Caco-2 (cell line): ENCODE data around the gene ATP8A2. TPM values are rescaled to one million over a fixed set of nuclear protein-coding genes. Genes with fewer than 3 reads are reported as not detected.

ENCODE experiments used
- BruUV-seq: library from RNA; stranded (reverse); fragments of 400-500 nt; replicated peaks from 2 replicates; lab custom pipeline; 2021; lab: Mats Ljungman, UMichigan
- CTCF ChIA-PET: fragments of 300-600 bp; sonication (Branson Sonifier 250); formaldehyde crosslinking; loops from one replicate; lab custom pipeline; 2022; ENCODE audit warnings: antibody characterized with exemption; lab: Charles Lee
- POLR2A ChIA-PET: fragments of 300-600 bp; sonication (Branson Sonifier 250); formaldehyde crosslinking; loops from one replicate; lab custom pipeline; 2022; ENCODE audit warnings: antibody characterized with exemption; lab: Charles Lee
- DNase-seq, 2 experiments: peaks; one replicate each; pipeline versions ENCODE4 v3.0.0 to v3.0.0-alpha.2; 2020 to 2022
- H3K27me3 ChIP-seq: replicated peaks from 2 replicates; pipeline ENCODE4 v1.6.0; 2011; ENCODE audit warnings: low read length; ENCODE audit not compliant: control insufficient read depth, insufficient read depth
- H3K36me3 ChIP-seq: 2 replicates; pipeline ENCODE4 v1.5.1; 2011; ENCODE audit warnings: low read length; ENCODE audit not compliant: control insufficient read depth, insufficient read depth
- H3K4me1 ChIP-seq: fragments of 250-450 bp; sonication (Bioruptor Pico); 2 replicates; pipeline ENCODE4 v1.5.1; 2020; ENCODE audit warnings: mild to moderate bottlenecking
- H3K4me3 ChIP-seq: 2 replicates; pipeline ENCODE4 v1.5.1; 2011; ENCODE audit warnings: low read depth, mild to moderate bottlenecking, control low read depth, low read length
- H3K9me3 ChIP-seq: fragments of 250-450 bp; sonication (Bioruptor Pico); 2 replicates; pipeline ENCODE4 v1.5.1; 2020; ENCODE audit warnings: mild to moderate bottlenecking, moderate library complexity
- H3K27ac Mint-ChIP-seq: one replicate; pipeline ENCODE4 v1.8.0; 2022; ENCODE audit warnings: mixed read lengths; ENCODE audit not compliant: unreplicated experiment
- H3K27me3 Mint-ChIP-seq: one replicate; pipeline ENCODE4 v1.8.0; 2022; ENCODE audit warnings: mixed read lengths; ENCODE audit not compliant: insufficient read depth, unreplicated experiment
- H3K36me3 Mint-ChIP-seq: one replicate; pipeline ENCODE4 v1.8.0; 2022; ENCODE audit warnings: mild to moderate bottlenecking, mixed read lengths; ENCODE audit not compliant: insufficient read depth, unreplicated experiment
- H3K4me1 Mint-ChIP-seq: one replicate; pipeline ENCODE4 v1.8.0; 2022; ENCODE audit warnings: low read depth, mixed read lengths; ENCODE audit not compliant: unreplicated experiment
- H3K4me3 Mint-ChIP-seq: one replicate; pipeline ENCODE4 v1.8.0; 2022; ENCODE audit warnings: mild to moderate bottlenecking, moderate library complexity, mixed read lengths; ENCODE audit not compliant: unreplicated experiment
- H3K9me3 Mint-ChIP-seq: one replicate; pipeline ENCODE4 v1.8.0; 2022; ENCODE audit warnings: mixed read lengths; ENCODE audit not compliant: unreplicated experiment
- intact Hi-C: fragments of 100-400 bp; cut with micrococcal nuclease; formaldehyde crosslinking; loops from one replicate; pipeline ENCODE4 v1.10.0; 2022; ENCODE audit not compliant: unreplicated experiment
- total RNA-seq: library from RNA; stranded (reverse); gene quantifications from 2 replicates; pipeline ENCODE4 v1.2.3, GENCODE V29; 2022
- TF ChIP-seq, protein P1 (sequence below), 2 experiments: fragments of 200-600 bp in 1 of 2; IDR thresholded peaks; 1 replicate in 1 of 2; 2 replicates in 1 of 2; pipeline versions ENCODE4 v1.5.1 to v1.8.0; 2011 to 2022; ENCODE audit warnings: antibody characterized with exemption in 1 of 2, control low read depth in 1 of 2, inconsistent platforms in 1 of 2, low read depth in 1 of 2, low read length in 1 of 2, mild to moderate bottlenecking in 1 of 2, moderate library complexity in 1 of 2; ENCODE audit not compliant: insufficient read depth in 1 of 2, severe bottlenecking in 1 of 2, unreplicated experiment in 1 of 2

Gene ATP8A2
- total RNA-seq, 1 experiment from 2014 or later, result 0.05 TPM

DNA sequence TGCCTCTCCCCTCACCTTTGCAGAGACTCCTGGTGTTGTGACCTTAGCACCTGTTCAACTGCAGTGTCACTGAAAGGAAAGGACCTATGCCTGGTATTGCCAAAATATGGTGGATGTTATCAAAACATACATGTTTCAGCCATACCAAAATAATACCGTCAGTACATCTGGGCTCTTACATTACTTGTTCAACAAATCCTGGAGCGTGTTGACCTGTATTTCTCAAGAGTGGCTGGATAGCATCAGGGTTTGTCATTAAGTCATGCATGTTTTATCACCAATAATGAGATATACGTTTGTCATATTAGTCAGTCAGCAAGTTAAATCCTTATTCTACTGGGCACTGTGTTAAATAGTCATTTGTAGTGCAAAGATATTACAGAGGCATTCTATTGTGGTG, 389.3 kb downstream of the ATP8A2 start:
- Histone ChIP-seq H3K4me1 (no peaks in the 10 kb centered on the region), H3K9me3 (no peaks in the 10 kb centered on the region), H3K4me3 (no peak overlapping the region), H3K36me3 (no peaks in the 10 kb centered on the region), H3K27me3 (no peaks in the 10 kb centered on the region; the same call in 1 of the 2 replicates)
- ChIA-PET POLR2A (no interaction called here), CTCF (no interaction called here)
- H3K4me3 Mint-ChIP-seq, result no peak overlapping the region
- H3K9me3 Mint-ChIP-seq, result no peaks in the 10 kb centered on the region
- no peaks in the 10 kb centered on the region for H3K36me3 Mint-ChIP-seq
- BruUV-seq, result no TSS peak
- intact Hi-C loops, result no loop called here
- peaks cover 18% of the 10 kb centered on the region for H3K27me3 Mint-ChIP-seq
- no peaks in the 10 kb centered on the region for H3K4me1 Mint-ChIP-seq
- DNase-seq, result no peak
- no peak overlapping the region for H3K27ac Mint-ChIP-seq
- TF ChIP-seq, protein P1, sequence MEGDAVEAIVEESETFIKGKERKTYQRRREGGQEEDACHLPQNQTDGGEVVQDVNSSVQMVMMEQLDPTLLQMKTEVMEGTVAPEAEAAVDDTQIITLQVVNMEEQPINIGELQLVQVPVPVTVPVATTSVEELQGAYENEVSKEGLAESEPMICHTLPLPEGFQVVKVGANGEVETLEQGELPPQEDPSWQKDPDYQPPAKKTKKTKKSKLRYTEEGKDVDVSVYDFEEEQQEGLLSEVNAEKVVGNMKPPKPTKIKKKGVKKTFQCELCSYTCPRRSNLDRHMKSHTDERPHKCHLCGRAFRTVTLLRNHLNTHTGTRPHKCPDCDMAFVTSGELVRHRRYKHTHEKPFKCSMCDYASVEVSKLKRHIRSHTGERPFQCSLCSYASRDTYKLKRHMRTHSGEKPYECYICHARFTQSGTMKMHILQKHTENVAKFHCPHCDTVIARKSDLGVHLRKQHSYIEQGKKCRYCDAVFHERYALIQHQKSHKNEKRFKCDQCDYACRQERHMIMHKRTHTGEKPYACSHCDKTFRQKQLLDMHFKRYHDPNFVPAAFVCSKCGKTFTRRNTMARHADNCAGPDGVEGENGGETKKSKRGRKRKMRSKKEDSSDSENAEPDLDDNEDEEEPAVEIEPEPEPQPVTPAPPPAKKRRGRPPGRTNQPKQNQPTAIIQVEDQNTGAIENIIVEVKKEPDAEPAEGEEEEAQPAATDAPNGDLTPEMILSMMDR (IDR thresholded peaks at IDR 0.05; ENCODE audit: insufficient read depth in 1 of 2, low read depth in 1 of 2, low read length in 1 of 2, severe bottlenecking in 1 of 2, unreplicated experiment in 1 of 2), result no peak

DNA sequence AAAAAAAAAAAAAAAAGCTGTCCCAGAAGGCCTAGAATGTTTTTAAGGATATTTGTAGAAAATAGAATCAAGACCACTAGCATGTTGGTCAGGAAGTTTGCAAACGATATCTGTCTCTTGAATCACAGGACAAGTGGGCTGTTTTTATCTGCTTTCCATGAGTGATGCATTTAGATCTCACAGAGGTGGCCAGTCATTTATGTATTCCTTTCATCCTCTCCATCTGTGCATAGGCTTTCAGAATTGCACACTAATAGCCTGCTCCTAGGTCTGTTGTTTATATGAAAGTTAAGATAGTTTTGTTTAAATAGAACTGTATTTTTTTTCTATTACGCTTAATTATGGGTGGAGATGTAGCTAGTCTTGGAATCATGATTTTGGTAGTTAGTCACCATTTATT, 390.5 kb downstream of the ATP8A2 start:
- H3K27me3 Mint-ChIP-seq, result peaks cover 16% of the 10 kb centered on the region
- TF ChIP-seq, protein P1 (IDR thresholded peaks at IDR 0.05; ENCODE audit: insufficient read depth in 1 of 2, low read depth in 1 of 2, low read length in 1 of 2, severe bottlenecking in 1 of 2, unreplicated experiment in 1 of 2), result no peak
- Histone ChIP-seq H3K4me3 (no peak overlapping the region), H3K9me3 (no peaks in the 10 kb centered on the region), H3K36me3 (no peaks in the 10 kb centered on the region), H3K27me3 (no peaks in the 10 kb centered on the region; the same call in 1 of the 2 replicates), H3K4me1 (no peaks in the 10 kb centered on the region)
- intact Hi-C loops, result no loop called here
- H3K9me3 Mint-ChIP-seq, result no peaks in the 10 kb centered on the region
- CTCF ChIA-PET, result no interaction called here
- H3K27ac Mint-ChIP-seq, result no peak overlapping the region
- H3K4me3 Mint-ChIP-seq, result no peak overlapping the region
- POLR2A ChIA-PET, result no interaction called here
- no peaks in the 10 kb centered on the region for H3K4me1 Mint-ChIP-seq
- DNase-seq, result no peak
- H3K36me3 Mint-ChIP-seq, result no peaks in the 10 kb centered on the region
- BruUV-seq, result no TSS peak

DNA sequence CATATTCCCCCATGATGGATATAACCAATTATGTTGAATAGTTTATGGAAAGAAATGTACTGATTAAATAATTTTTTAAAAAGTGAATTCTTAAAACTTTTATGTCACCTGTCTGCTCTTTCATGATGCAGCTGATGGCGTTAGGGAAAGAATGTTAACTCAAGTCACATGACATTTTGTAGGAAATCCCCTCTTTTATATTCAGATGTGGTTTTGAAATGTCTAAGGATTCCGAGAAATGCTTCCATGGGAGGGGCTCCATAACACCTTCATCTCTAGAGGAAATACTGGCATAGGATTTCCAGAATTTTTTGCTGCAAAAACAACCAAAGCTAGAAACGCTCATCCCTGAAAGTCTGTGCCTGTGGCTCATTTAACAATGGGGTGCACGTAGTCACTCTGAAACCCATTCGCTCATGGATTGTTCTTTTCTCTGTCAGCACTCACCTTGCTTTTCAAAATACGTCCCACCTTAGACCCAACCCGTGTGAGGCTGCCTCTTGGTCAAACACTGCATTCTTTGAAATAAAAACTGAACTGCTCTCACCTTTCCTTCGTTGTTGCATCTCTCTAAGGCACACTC, 391.1 kb downstream of the ATP8A2 start:
- no peak for DNase-seq
- no peaks in the 10 kb centered on the region for H3K4me1 ChIP-seq
- no peaks in the 10 kb centered on the region for H3K36me3 Mint-ChIP-seq
- H3K9me3 ChIP-seq, result no peaks in the 10 kb centered on the region
- no peaks in the 10 kb centered on the region for H3K4me1 Mint-ChIP-seq
- H3K27me3 ChIP-seq, result no peaks in the 10 kb centered on the region; the same call in 1 of the 2 replicates
- H3K36me3 ChIP-seq, result no peaks in the 10 kb centered on the region
- intact Hi-C loops, result no loop called here
- POLR2A ChIA-PET, result no interaction called here
- no peak overlapping the region for H3K4me3 ChIP-seq
- no peak overlapping the region for H3K27ac Mint-ChIP-seq
- TF ChIP-seq, protein P1 (IDR thresholded peaks at IDR 0.05; ENCODE audit: insufficient read depth in 1 of 2, low read depth in 1 of 2, low read length in 1 of 2, severe bottlenecking in 1 of 2, unreplicated experiment in 1 of 2), result no peak
- no peaks in the 10 kb centered on the region for H3K9me3 Mint-ChIP-seq
- peaks cover 14% of the 10 kb centered on the region for H3K27me3 Mint-ChIP-seq
- CTCF ChIA-PET, result no interaction called here
- BruUV-seq, result no TSS peak
- H3K4me3 Mint-ChIP-seq, result no peak overlapping the region
